Esophagus squamous epithelium (tissue), 5 donors: ENCODE results near the gene MIF4GD. TPM values are rescaled to one million over a fixed set of nuclear protein-coding genes. Genes with fewer than 3 reads are reported as not detected.
"Not testable (repeated sequence)": the region's sequence is repeated elsewhere in the genome, so short reads cannot be mapped to it uniquely, and the experiment has no call there.

ENCODE experiments used
- DNase-seq: peaks from one replicate; lab custom pipeline; 2025; lab: John Stamatoyannopoulos, UW
- H3K27ac ChIP-seq, 4 donors: fragments of 200-600 bp; sonication (generic); one replicate each; pipeline ENCODE4 v1.5.1; 2016 to 2019; ENCODE audit warnings: mild to moderate bottlenecking in 1 of 4
- H3K27me3 ChIP-seq, 4 donors: fragments of 200-600 bp; sonication (generic); 1 replicate in 3 of 4; 2 replicates in 1 of 4; pipeline versions ENCODE4 v1.5.1 to v1.6.0; 2017 to 2021; ENCODE audit warnings: antibody characterized with exemption in 1 of 4
- H3K36me3 ChIP-seq, 3 donors: fragments of 200-600 bp; sonication (generic); one replicate each; pipeline ENCODE4 v1.5.1; 2016 to 2019
- H3K4me1 ChIP-seq, 3 donors: fragments of 200-600 bp; sonication (generic); one replicate each; pipeline ENCODE4 v1.5.1; 2017 to 2019
- H3K4me3 ChIP-seq, 4 donors: fragments of 200-600 bp; sonication (generic); 1 replicate in 3 of 4; 2 replicates in 1 of 4; pipeline ENCODE4 v1.5.1; 2016 to 2019; ENCODE audit warnings: mild to moderate bottlenecking in 2 of 4, moderate library complexity in 1 of 4
- H3K9me3 ChIP-seq, 3 donors: fragments of 200-600 bp; sonication (generic); one replicate each; pipeline ENCODE4 v1.5.1; 2016 to 2019
- CTCF ChIP-seq, 6 experiments: fragments of 450-650 bp in 4 of 6; fragments of 200-600 bp in 2 of 6; sonication (generic) in 2 of 6; IDR thresholded peaks; one replicate each; pipeline ENCODE4 v1.5.1; 2016 to 2019; ENCODE audit warnings: antibody characterized with exemption in 6 of 6, mild to moderate bottlenecking in 4 of 6, moderate library complexity in 4 of 6
- POLR2A ChIP-seq, 4 donors: fragments of 450-650 bp; IDR thresholded peaks; one replicate each; pipeline ENCODE4 v1.6.1; 2017; ENCODE audit warnings: antibody characterized with exemption in 4 of 4, mild to moderate bottlenecking in 4 of 4, moderate library complexity in 3 of 4
- WGBS, 2 donors: methylation state at CpG; one replicate each; pipeline ENCODE4 v1.1.5; 2018; 5-methylcytosine and 5-hydroxymethylcytosine counted together
- intact Hi-C: fragments of 100-400 bp; cut with DNase I; formaldehyde crosslinking; loops from one replicate; pipeline ENCODE4 v1.15.0; 2022
- total RNA-seq, 4 donors: library from RNA; depleted of rRNA; stranded (reverse); fragments of >200 nt; gene quantifications; one replicate each; pipeline ENCODE4 v1.1.0, GENCODE V29; 2016
- donor health status: DM: yes; HTN: yes; CAD: no.

The MIF4GD gene
- total RNA-seq, 4 donors from 2014 or later, result 14.6 to 28.0 (median 21.2) TPM

GRCh38 chr17:75260641-75261335 is 10.2 kb downstream of the MIF4GD start:
- H3K4me1 ChIP-seq, result peaks cover 17 to 63% (median 30%) of the 10 kb centered on the region in 3 donors
- DNase-seq, result no peak

GRCh38 chr17:75257228-75257627 is 13.8 kb downstream of the MIF4GD start:
- Histone ChIP-seq H3K4me1 (peaks cover 10 to 57% (median 22%) of the 10 kb centered on the region in 3 donors), H3K27ac (peak overlapping the region in 1 of 4 donors; percentile 9)
- intact Hi-C loops, H3K9me3 ChIP-seq, H3K36me3 ChIP-seq, H3K27me3 ChIP-seq, H3K4me3 ChIP-seq, DNase-seq: not testable (repeated sequence)
- WGBS, 2 donors, result 43% methylated on average over 2 of the region's 2 CpGs

More at GRCh38 chr17:75260641-75261335, 10.2 kb downstream of the MIF4GD start:
- WGBS, 2 donors, result 4% methylated on average over 8 to 14 of the region's 31 CpGs
- H3K36me3 ChIP-seq, result peaks cover 0 to 29% (median 11%) of the 10 kb centered on the region in 3 donors
- H3K9me3 ChIP-seq, result no peaks in the 10 kb centered on the region
- H3K4me3 ChIP-seq, result peak overlapping the region; percentile 76 to 98 (median 92)
- no peak for TF ChIP-seq CTCF (IDR thresholded peaks at IDR 0.05)
- TF ChIP-seq POLR2A (IDR thresholded peaks at IDR 0.05), result no peak
- no peaks in the 10 kb centered on the region for H3K27me3 ChIP-seq
- intact Hi-C loops, result no loop called here
- peak overlapping the region; percentile 94 to 97 (median 96) for H3K27ac ChIP-seq

GRCh38 chr17:75255954-75256698 is 14.9 kb downstream of the MIF4GD start:
- H3K9me3 ChIP-seq, DNase-seq, H3K36me3 ChIP-seq, intact Hi-C loops, H3K27me3 ChIP-seq: not testable (repeated sequence)
- peak overlapping the region; percentile 39 to 64 (median 54) for H3K27ac ChIP-seq
- H3K4me1 ChIP-seq, result peaks cover 10 to 64% (median 22%) of the 10 kb centered on the region in 3 donors
- H3K4me3 ChIP-seq, result peak overlapping the region in 1 of 4 donors; percentile 12
- 50 to 56% methylated on average over 11 of the region's 11 CpGs for WGBS, 2 donors

GRCh38 chr17:75252039-75252816 is 18.8 kb downstream of the MIF4GD start:
- intact Hi-C loops, result no loop called here
- Histone ChIP-seq H3K27me3 (no peaks in the 10 kb centered on the region), H3K9me3 (no peaks in the 10 kb centered on the region), H3K4me3 (no peak overlapping the region), H3K36me3 (peaks cover 0 to 13% (median 0%) of the 10 kb centered on the region in 3 donors), H3K27ac (peak overlapping the region in 3 of 4 donors; percentile 30 to 37 (median 34)), H3K4me1 (peaks cover 0 to 51% (median 13%) of the 10 kb centered on the region in 3 donors)
- TF ChIP-seq CTCF (IDR thresholded peaks at IDR 0.05) (no peak), POLR2A (IDR thresholded peaks at IDR 0.05) (no peak)
- DNase-seq, result no peak
- 77 to 85% methylated on average over 8 of the region's 8 CpGs for WGBS, 2 donors

- WGBS, 2 donors, result 24 to 28% methylated on average over 8 to 10 of the region's 11 CpGs
- TF ChIP-seq POLR2A (IDR thresholded peaks at IDR 0.05), result no peak
- TF ChIP-seq CTCF (IDR thresholded peaks at IDR 0.05), result no peak
- Histone ChIP-seq H3K27me3 (no peaks in the 10 kb centered on the region), H3K9me3 (no peaks in the 10 kb centered on the region), H3K4me3 (peak overlapping the region in 2 of 4 donors; percentile 17 to 26), H3K27ac (peak overlapping the region; percentile 59 to 76 (median 63)), H3K36me3 (peaks cover 7 to 33% (median 14%) of the 10 kb centered on the region in 3 donors), H3K4me1 (peaks cover 0 to 40% (median 13%) of the 10 kb centered on the region in 3 donors)
- DNase-seq, result no peak
- intact Hi-C loops, result no loop called here
Measured at GRCh38 chr17:75250009-75250471, 21.0 kb downstream of the MIF4GD start.
